ENCODE data around the gene GABRB1.
"Not testable (repeated sequence)": the region's sequence is repeated elsewhere in the genome, so short reads cannot be mapped to it uniquely, and the experiment has no call there.

Gene GABRB1

GRCh38 chr4:47367761-47368160, 336.4 kb downstream of the GABRB1 start:
- no peak for DNase-seq (ENCODE audit: low spot score)
- no peak overlapping the region for H3K4me3 ChIP-seq
- TF ChIP-seq, protein P1, sequence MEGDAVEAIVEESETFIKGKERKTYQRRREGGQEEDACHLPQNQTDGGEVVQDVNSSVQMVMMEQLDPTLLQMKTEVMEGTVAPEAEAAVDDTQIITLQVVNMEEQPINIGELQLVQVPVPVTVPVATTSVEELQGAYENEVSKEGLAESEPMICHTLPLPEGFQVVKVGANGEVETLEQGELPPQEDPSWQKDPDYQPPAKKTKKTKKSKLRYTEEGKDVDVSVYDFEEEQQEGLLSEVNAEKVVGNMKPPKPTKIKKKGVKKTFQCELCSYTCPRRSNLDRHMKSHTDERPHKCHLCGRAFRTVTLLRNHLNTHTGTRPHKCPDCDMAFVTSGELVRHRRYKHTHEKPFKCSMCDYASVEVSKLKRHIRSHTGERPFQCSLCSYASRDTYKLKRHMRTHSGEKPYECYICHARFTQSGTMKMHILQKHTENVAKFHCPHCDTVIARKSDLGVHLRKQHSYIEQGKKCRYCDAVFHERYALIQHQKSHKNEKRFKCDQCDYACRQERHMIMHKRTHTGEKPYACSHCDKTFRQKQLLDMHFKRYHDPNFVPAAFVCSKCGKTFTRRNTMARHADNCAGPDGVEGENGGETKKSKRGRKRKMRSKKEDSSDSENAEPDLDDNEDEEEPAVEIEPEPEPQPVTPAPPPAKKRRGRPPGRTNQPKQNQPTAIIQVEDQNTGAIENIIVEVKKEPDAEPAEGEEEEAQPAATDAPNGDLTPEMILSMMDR (IDR thresholded peaks at IDR 0.05), result no peak
- no peak overlapping the region for H3K27ac ChIP-seq

- Histone ChIP-seq H3K27ac (no peak overlapping the region), H3K4me3 (no peak overlapping the region)
- no peak for DNase-seq (ENCODE audit: low spot score)
- TF ChIP-seq, protein P1 (IDR thresholded peaks at IDR 0.05), result no peak
These were observed 336.8 kb downstream of the GABRB1 start for GRCh38 chr4:47368211-47368610.

DNA sequence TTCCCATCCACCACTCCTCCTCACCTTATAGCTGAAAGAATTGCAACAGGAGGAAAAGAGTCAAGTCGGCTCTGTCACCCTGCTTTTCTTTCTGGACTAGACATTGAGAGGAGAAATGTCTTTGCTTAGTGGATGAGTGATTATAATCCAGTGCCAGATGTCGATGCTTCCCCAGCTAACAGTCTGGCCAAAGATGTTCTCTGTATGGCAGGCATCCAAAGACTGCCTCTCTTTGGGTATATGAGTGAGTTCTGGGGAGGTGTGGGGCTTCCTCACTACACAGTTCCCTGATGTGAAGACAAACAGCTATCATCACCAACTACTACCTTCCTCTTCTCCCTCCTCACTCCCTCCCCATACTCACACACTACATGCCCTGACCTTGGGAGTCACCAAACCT, 341.2 kb downstream of the GABRB1 start:
- no peak for DNase-seq (ENCODE audit: low spot score)
- H3K4me3 ChIP-seq, result no peak overlapping the region
- no peak overlapping the region for H3K27ac ChIP-seq
- TF ChIP-seq, protein P1 (IDR thresholded peaks at IDR 0.05), result no peak

DNA sequence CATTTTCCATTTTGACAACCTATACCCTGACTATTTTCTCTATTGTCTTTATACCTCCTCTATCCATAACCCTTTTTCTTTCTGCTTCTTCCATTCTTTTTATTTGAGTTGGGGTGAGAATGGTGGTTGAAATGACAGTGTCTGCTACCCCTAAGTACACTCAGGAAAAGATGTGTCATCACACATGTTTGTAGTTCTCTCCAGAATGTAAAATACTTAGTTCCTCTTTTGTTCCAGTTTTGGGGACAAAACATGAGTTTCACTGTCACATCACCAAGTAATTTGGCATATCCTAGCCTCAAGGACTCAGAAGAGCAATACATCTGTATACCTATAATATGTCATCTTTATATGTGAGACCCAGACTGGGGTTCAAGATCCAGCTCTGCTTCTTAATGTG, 341.8 kb downstream of the GABRB1 start:
- Histone ChIP-seq H3K27ac (no peak overlapping the region), H3K4me3 (no peak overlapping the region)
- TF ChIP-seq, protein P1 (IDR thresholded peaks at IDR 0.05), result no peak
- DNase-seq (ENCODE audit: low spot score), result no peak

GRCh38 chr4:47373709-47374108, 342.3 kb downstream of the GABRB1 start:
- TF ChIP-seq, protein P1 (IDR thresholded peaks at IDR 0.05), result no peak
- DNase-seq (ENCODE audit: low spot score), result no peak
- Histone ChIP-seq H3K4me3 (no peak overlapping the region), H3K27ac (no peak overlapping the region)

DNA sequence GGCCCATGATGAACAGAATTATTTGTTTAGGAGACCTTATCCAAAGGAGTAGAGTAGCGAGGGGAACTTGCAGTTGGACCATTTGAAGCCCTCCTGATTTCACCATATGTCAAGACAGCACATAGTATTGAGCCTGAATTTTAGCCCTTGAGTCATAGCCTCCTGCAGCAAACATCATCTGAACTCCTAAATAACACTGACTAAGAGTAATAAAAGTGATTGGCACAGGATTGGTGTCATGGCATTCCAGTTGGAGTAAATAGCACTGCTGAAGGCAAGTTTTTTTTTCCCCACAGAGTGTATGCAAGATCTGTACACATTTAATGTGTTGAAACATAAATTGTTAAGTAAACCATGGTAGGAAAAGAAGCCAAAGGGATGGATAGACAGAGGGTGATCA, 343.1 kb downstream of the GABRB1 start:
- Histone ChIP-seq H3K4me3 (no peak overlapping the region), H3K27ac (no peak overlapping the region)
- TF ChIP-seq, protein P1 (IDR thresholded peaks at IDR 0.05), result no peak
- no peak for DNase-seq (ENCODE audit: low spot score)

DNA sequence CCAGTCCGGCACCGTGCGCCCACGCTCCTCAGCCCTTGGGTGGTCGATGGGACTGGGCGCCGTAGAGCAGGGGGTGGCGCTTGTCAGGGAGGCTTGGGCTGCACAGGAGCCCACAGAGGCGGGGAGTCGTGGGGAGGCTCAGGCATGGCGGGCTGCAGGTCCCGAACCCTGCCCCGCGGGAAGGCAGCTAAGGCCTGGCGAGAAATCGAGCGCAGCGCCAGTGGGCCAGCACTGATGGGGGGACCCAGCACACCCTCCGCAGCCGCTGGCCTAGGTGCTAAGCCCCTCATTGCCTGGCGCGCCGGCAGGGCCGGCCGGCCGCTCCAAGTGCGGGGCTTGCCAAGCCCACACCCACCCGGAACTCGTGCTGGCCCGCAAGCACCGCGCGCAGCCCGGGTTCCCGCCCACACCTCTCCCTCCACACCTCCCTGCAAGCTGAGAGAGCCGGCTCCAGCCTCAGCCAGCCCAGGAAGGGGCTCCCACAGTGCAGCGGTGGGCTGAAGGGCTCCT, 346.7 kb downstream of the GABRB1 start:
- H3K27ac ChIP-seq; DNase-seq (ENCODE audit: low spot score); H3K4me3 ChIP-seq: not testable (repeated sequence)

DNA sequence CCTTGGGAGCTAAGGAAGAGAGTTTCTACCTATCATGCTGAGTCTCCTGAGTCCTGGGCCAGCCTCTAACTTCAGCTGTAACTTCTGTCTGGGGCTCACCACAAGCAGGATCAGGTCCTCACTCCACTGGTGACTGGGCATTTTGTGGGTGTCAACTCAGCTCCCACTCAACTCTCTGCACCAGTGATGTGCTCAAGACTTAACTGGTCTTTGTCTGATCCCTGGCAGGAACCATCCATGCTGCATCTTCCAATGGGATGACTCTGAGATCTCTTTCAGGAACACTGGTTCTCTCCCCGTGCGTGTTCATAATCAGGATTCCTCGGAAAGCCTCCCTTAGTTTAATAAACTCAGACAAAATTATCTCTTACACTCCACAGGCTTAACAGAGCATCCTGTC, 349.8 kb downstream of the GABRB1 start:
- DNase-seq (ENCODE audit: low spot score), result no peak
- no peak overlapping the region for H3K4me3 ChIP-seq
- H3K27ac ChIP-seq, result no peak overlapping the region
- TF ChIP-seq, protein P1 (IDR thresholded peaks at IDR 0.05), result no peak

Data from coronary artery (tissue), 2 donors.